Cortex of kidney (tissue), 1 donor: Measurements from ENCODE around the gene TENM3.

Experiments
- DNase-seq: peaks from one replicate; lab custom pipeline; 2025; lab: John Stamatoyannopoulos, UW

The TENM3 gene

GRCh38 chr4:182288534-182288933, 45.3 kb downstream of the TENM3 start:
- no peak for DNase-seq

- DNase-seq: no peak
Measured at GRCh38 chr4:182289809-182290208, 46.6 kb downstream of the TENM3 start.

GRCh38 chr4:182291175-182291574, 48.0 kb downstream of the TENM3 start:
- DNase-seq: no peak

GRCh38 chr4:182291597-182292270, 48.5 kb downstream of the TENM3 start:
- DNase-seq: no peak

GRCh38 chr4:182292612-182293011, 49.4 kb downstream of the TENM3 start:
- no peak for DNase-seq

- DNase-seq: no peak
Measured at GRCh38 chr4:182293691-182294255, 50.6 kb downstream of the TENM3 start.

- no peak for DNase-seq
Measured at GRCh38 chr4:182294451-182294850, 51.2 kb downstream of the TENM3 start.

- no peak for DNase-seq
Measured at GRCh38 chr4:182297659-182298058, 54.5 kb downstream of the TENM3 start.

GRCh38 chr4:182301736-182302135, 58.5 kb downstream of the TENM3 start:
- no peak for DNase-seq

GRCh38 chr4:182303847-182304246, 60.6 kb downstream of the TENM3 start:
- no peak for DNase-seq

- DNase-seq: no peak
Measured at GRCh38 chr4:182306792-182307507, 63.7 kb downstream of the TENM3 start.

GRCh38 chr4:182307746-182308145, 64.5 kb downstream of the TENM3 start:
- no peak for DNase-seq

- DNase-seq: no peak
Measured at GRCh38 chr4:182309877-182310276, 66.7 kb downstream of the TENM3 start.

GRCh38 chr4:182310316-182310715, 67.1 kb downstream of the TENM3 start:
- DNase-seq: no peak

GRCh38 chr4:182310962-182311361, 67.8 kb downstream of the TENM3 start:
- DNase-seq: no peak

GRCh38 chr4:182314537-182314936, 71.3 kb downstream of the TENM3 start:
- no peak for DNase-seq

- no peak for DNase-seq
Measured at GRCh38 chr4:182318256-182318655, 75.1 kb downstream of the TENM3 start.

GRCh38 chr4:182320092-182320491, 76.9 kb downstream of the TENM3 start:
- DNase-seq: no peak

GRCh38 chr4:182320580-182320979, 77.4 kb downstream of the TENM3 start:
- DNase-seq: no peak

GRCh38 chr4:182324282-182324681, 81.1 kb downstream of the TENM3 start:
- DNase-seq: no peak

GRCh38 chr4:182325397-182325796, 82.2 kb downstream of the TENM3 start:
- DNase-seq: no peak

GRCh38 chr4:182325848-182326255, 82.7 kb downstream of the TENM3 start:
- no peak for DNase-seq

- no peak for DNase-seq
Measured at GRCh38 chr4:182328505-182328904, 85.3 kb downstream of the TENM3 start.
